Measurements from ENCODE around the gene ANGPTL4. TPM values are rescaled to one million over a fixed set of nuclear protein-coding genes. Genes with fewer than 3 reads are reported as not detected.
A peak's percentile ranks its signal among the peaks of the same experiment; 100 is the strongest.

The ANGPTL4 gene
- total and polyA plus RNA-seq, 2 donors (not counting 1 experiment from before 2014, with no cell fraction given), result not detected

- no peak overlapping the region for H3K9ac ChIP-seq (ENCODE audit: low read length)
- DNase-seq, result no peak
- no peaks in the 10 kb centered on the region for H3K27me3 Mint-ChIP-seq
- H3K4me1 Mint-ChIP-seq, result peaks cover 40% of the 10 kb centered on the region
- ChIA-PET POLR2A (interaction anchor here (0.6 to 1.7 kb wide), 2 partner anchors 11 to 109 kb away, joined by 4 to 5 read pairs; no protein-coding TSS in a partner anchor), CTCF (interaction anchor here (1.3 kb wide), 1 partner anchor 30 kb away, joined by 6 read pairs; no protein-coding TSS in a partner anchor)
- no peak overlapping the region for H2AFZ ChIP-seq (ENCODE audit: insufficient read depth, low read depth, low read length, poor library complexity, severe bottlenecking)
- H3K9me3 Mint-ChIP-seq (ENCODE audit: insufficient read depth), result no peaks in the 10 kb centered on the region
- no peak overlapping the region for H3K27ac ChIP-seq (ENCODE audit: low read length in 2 of 2)
- H4K20me1 ChIP-seq (ENCODE audit: control insufficient read depth, insufficient read depth, low read length, poor library complexity, severe bottlenecking), result peaks cover 8% of the 10 kb centered on the region
- H3K4me1 ChIP-seq (ENCODE audit: control insufficient read depth in 2 of 2, insufficient read depth in 2 of 2, low read length in 2 of 2), result peaks cover 18 to 39% of the 10 kb centered on the region in 2 donors
- ATAC-seq (ENCODE audit: low read depth), result no peak
- WGBS (ENCODE audit: insufficient coverage), result 100% methylated on average over 1 of the region's 1 CpG
- no peak overlapping the region for H3K4me3 Mint-ChIP-seq
- peaks cover 0 to 20% of the 10 kb centered on the region in 2 experiments for H3K36me3 ChIP-seq (replicated peaks in 1 of 2; ENCODE audit: control extremely low read depth in 1 of 2, control insufficient read depth in 1 of 2, extremely low read depth in 1 of 2, insufficient read depth in 2 of 2, low read length in 1 of 2)
- no peaks in the 10 kb centered on the region for H3K9me3 ChIP-seq (ENCODE audit: control extremely low read depth in 1 of 3, control insufficient read depth in 2 of 3, insufficient read depth in 1 of 3, low read length in 2 of 3)
- no peak overlapping the region for H3K4me3 ChIP-seq (ENCODE audit: control extremely low read depth in 1 of 5, extremely low read depth in 1 of 5, insufficient read depth in 1 of 5, low read depth in 2 of 5, low read length in 4 of 5)
- TF ChIP-seq CTCF (IDR thresholded peaks at IDR 0.05) (no peak), EZH2 (IDR thresholded peaks at IDR 0.05; ENCODE audit: borderline replicate concordance, insufficient read depth, low read depth, low read length, poor library complexity, severe bottlenecking) (no peak)
- H3K27me3 ChIP-seq (replicated peaks in 1 of 4; ENCODE audit: control extremely low read depth in 1 of 4, control insufficient read depth in 3 of 4, insufficient read depth in 4 of 4, low read length in 3 of 4), result peaks cover 0 to 3% (median 2%) of the 10 kb centered on the region in 4 experiments
- no peak overlapping the region for H3K4me2 ChIP-seq (replicated peaks; ENCODE audit: low read depth, low read length, poor library complexity, severe bottlenecking)
- intact Hi-C loops (cut with micrococcal nuclease), result no loop called here
- peak overlapping the region; percentile 59 for H3K27ac Mint-ChIP-seq
- peaks cover 40% of the 10 kb centered on the region for H3K79me2 ChIP-seq (ENCODE audit: control insufficient read depth, insufficient read depth, low read length)
Observed at GRCh38 chr19:8323781-8324185, 40.2 kb upstream of the ANGPTL4 start.

- no peak overlapping the region for H3K4me2 ChIP-seq (replicated peaks; ENCODE audit: low read depth, low read length, poor library complexity, severe bottlenecking)
- POLR2A ChIA-PET, result interaction anchor here (0.6 to 1.7 kb wide), 2 partner anchors 10 to 108 kb away, joined by 4 to 5 read pairs; no protein-coding TSS in a partner anchor
- Mint-ChIP-seq H3K27me3 (no peaks in the 10 kb centered on the region), H3K4me3 (no peak overlapping the region), H3K4me1 (peaks cover 37% of the 10 kb centered on the region), H3K9me3 (ENCODE audit: insufficient read depth) (no peaks in the 10 kb centered on the region), H3K27ac (peak overlapping the region; percentile 59)
- no peaks in the 10 kb centered on the region for H3K9me3 ChIP-seq (ENCODE audit: control extremely low read depth in 1 of 3, control insufficient read depth in 2 of 3, insufficient read depth in 1 of 3, low read length in 2 of 3)
- no peak overlapping the region for H3K4me3 ChIP-seq (ENCODE audit: control extremely low read depth in 1 of 5, extremely low read depth in 1 of 5, insufficient read depth in 1 of 5, low read depth in 2 of 5, low read length in 4 of 5)
- peaks cover 8% of the 10 kb centered on the region for H4K20me1 ChIP-seq (ENCODE audit: control insufficient read depth, insufficient read depth, low read length, poor library complexity, severe bottlenecking)
- no peak for TF ChIP-seq CTCF (IDR thresholded peaks at IDR 0.05)
- no peak for TF ChIP-seq EZH2 (IDR thresholded peaks at IDR 0.05; ENCODE audit: borderline replicate concordance, insufficient read depth, low read depth, low read length, poor library complexity, severe bottlenecking)
- 84% methylated on average over 17 of the region's 17 CpGs for WGBS (ENCODE audit: insufficient coverage)
- H3K36me3 ChIP-seq (replicated peaks in 1 of 2; ENCODE audit: control extremely low read depth in 1 of 2, control insufficient read depth in 1 of 2, extremely low read depth in 1 of 2, insufficient read depth in 2 of 2, low read length in 1 of 2), result peaks cover 0 to 20% of the 10 kb centered on the region in 2 experiments
- H3K9ac ChIP-seq (ENCODE audit: low read length), result no peak overlapping the region
- intact Hi-C loops (cut with micrococcal nuclease), result no loop called here
- ATAC-seq (ENCODE audit: low read depth) (no peak), DNase-seq (no peak)
- CTCF ChIA-PET, result interaction anchor here (0.5 to 1.3 kb wide), 2 partner anchors 8 to 29 kb away, joined by 5 to 6 read pairs; no protein-coding TSS in a partner anchor
- H3K27me3 ChIP-seq (replicated peaks in 1 of 4; ENCODE audit: control extremely low read depth in 1 of 4, control insufficient read depth in 3 of 4, insufficient read depth in 4 of 4, low read length in 3 of 4), result peaks cover 0 to 3% (median 2%) of the 10 kb centered on the region in 4 experiments
- H3K27ac ChIP-seq (ENCODE audit: low read length in 2 of 2), result peak overlapping the region in 1 of 2 donors; percentile 20
- H2AFZ ChIP-seq (ENCODE audit: insufficient read depth, low read depth, low read length, poor library complexity, severe bottlenecking), result no peak overlapping the region
- H3K79me2 ChIP-seq (ENCODE audit: control insufficient read depth, insufficient read depth, low read length), result peaks cover 40% of the 10 kb centered on the region
- H3K4me1 ChIP-seq (ENCODE audit: control insufficient read depth in 2 of 2, insufficient read depth in 2 of 2, low read length in 2 of 2), result peaks cover 18 to 39% of the 10 kb centered on the region in 2 donors
Observed at GRCh38 chr19:8324186-8325050, 39.5 kb upstream of the ANGPTL4 start.

All from B cell (primary cell).